ENCODE data around the gene NCAPG.
A peak's percentile ranks its signal among the peaks of the same experiment; 100 is the strongest.
"Not testable (repeated sequence)": the region's sequence is repeated elsewhere in the genome, so short reads cannot be mapped to it uniquely, and the experiment has no call there.

The NCAPG gene

DNA sequence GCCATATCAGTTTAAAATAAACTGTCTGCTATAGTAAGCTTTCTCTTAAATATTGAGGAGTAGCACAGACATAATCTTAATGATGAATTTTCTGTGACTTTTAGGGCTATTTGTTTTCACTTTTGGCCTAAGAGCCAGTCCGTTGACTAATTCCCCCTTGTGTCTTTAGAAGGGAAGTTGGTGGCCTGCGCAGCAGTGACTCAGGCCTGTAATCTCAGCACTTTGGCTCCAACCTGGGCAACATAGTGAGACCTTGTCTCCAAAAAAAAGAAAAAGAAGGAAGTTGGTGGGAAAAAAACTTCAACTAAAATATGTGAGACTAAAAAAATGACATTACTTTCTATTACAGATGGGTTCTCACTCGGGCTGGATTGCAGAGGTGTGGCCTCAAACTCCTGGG lies 3.4 kb downstream of the NCAPG start:
- TF ChIP-seq CTCF (conservative IDR thresholded peaks at IDR 0.05) (no peak), ZFX (IDR thresholded peaks at IDR 0.05) (no peak)
- H3K27ac ChIP-seq: no peak overlapping the region

- TF ChIP-seq ZFX (IDR thresholded peaks at IDR 0.05) (no peak), CTCF (conservative IDR thresholded peaks at IDR 0.05) (no peak)
- no peak overlapping the region for H3K27ac ChIP-seq
Observed at GRCh38 chr4:17816142-17816541, 5.4 kb downstream of the NCAPG start.

- TF ChIP-seq CTCF (conservative IDR thresholded peaks at IDR 0.05) (peak; percentile 60), ZFX (IDR thresholded peaks at IDR 0.05) (no peak)
- no peak overlapping the region for H3K27ac ChIP-seq
Observed at GRCh38 chr4:17817027-17817426, 6.2 kb downstream of the NCAPG start.

DNA sequence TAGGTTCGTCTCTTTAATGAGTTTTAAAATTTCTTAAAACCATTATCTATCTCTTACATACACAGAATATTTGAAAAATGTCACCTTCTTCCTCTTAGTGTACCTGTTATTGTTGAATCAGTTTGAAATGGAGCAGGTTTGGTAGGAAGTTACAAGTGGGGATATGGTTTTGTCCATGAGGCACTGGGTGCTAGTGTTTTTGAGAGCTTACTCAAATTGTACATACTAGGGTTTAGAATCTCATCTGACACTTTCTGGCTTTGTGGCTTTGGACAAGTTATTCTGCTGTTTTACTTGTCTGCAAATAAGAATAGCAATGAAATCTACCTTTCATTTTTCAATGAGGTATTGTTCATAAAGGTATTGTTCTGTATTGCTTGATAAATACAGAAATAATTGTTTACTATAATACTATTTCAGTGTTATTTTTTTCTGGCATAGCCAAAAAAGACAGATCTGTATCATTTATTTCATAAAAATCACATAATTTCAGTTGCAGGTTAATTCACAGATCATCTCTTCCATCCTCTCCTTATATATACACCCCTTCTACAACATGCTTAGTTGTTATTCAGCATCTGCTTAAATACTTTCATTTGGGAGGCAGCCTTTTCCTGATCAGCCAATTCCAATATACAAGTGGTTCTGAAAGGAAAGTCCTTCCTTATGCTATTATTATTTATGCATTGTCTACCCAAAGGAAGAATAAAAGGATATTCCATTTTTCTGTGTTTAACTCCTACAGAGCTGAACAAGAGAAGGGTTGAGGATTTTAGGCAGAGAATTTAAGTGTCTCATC lies 13.3 kb downstream of the NCAPG start:
- H3K27ac ChIP-seq: no peak overlapping the region
- TF ChIP-seq CTCF (conservative IDR thresholded peaks at IDR 0.05): no peak
- TF ChIP-seq ZFX (IDR thresholded peaks at IDR 0.05): no peak

DNA sequence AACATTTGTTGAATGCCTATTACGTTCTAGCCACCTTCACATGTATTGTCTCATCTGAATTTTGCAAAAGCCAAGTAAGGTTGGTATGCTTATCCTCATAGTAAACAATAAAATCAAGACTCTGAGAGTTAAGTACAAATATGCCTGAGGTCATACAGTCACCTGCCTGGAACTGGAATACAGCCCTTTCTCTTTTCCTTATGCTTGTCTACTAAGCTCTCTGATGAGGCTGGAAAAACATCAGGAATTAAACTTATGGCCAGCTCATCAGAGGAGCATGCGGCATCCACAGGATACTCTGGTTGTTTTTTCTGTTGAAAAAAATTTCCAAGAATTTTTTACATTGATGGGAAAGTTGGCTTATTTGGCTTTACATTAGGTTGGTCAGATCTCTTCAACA lies 35.5 kb downstream of the NCAPG start:
- H3K27ac ChIP-seq: no peak overlapping the region
- TF ChIP-seq CTCF (conservative IDR thresholded peaks at IDR 0.05) (no peak), ZFX (IDR thresholded peaks at IDR 0.05) (no peak)

GRCh38 chr4:17850295-17850694 lies 39.5 kb downstream of the NCAPG start:
- H3K27ac ChIP-seq: not testable (repeated sequence)

DNA sequence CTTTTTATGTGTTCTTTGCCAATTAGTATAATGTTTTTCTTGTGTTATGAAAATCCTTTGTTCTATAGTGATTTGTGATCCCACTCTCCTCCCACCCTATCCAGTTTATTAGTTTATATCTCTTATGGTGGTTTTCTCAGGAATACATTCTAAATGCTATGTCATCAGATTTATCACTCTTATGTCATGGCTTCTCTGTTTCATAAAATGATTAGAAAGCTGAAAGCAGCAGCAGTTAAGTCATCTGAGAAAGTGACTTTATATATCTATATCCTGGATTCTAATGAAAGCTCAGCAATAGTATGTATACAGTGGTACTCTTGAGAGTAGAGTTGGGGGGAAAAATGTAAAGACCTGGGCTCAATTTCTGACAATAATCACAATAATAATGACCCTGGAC lies 41.2 kb downstream of the NCAPG start:
- TF ChIP-seq ZFX (IDR thresholded peaks at IDR 0.05) (no peak), CTCF (conservative IDR thresholded peaks at IDR 0.05) (no peak)

GRCh38 chr4:17854036-17854435 lies 43.3 kb downstream of the NCAPG start:
- no peak overlapping the region for H3K27ac ChIP-seq
- TF ChIP-seq CTCF (conservative IDR thresholded peaks at IDR 0.05): no peak
- TF ChIP-seq ZFX (IDR thresholded peaks at IDR 0.05): no peak

More for the DNA sequence above, 41.2 kb downstream of the NCAPG start:
- H3K27ac ChIP-seq: no peak overlapping the region
